Measurements from ENCODE around the gene SLC7A9.

Gene SLC7A9

DNA sequence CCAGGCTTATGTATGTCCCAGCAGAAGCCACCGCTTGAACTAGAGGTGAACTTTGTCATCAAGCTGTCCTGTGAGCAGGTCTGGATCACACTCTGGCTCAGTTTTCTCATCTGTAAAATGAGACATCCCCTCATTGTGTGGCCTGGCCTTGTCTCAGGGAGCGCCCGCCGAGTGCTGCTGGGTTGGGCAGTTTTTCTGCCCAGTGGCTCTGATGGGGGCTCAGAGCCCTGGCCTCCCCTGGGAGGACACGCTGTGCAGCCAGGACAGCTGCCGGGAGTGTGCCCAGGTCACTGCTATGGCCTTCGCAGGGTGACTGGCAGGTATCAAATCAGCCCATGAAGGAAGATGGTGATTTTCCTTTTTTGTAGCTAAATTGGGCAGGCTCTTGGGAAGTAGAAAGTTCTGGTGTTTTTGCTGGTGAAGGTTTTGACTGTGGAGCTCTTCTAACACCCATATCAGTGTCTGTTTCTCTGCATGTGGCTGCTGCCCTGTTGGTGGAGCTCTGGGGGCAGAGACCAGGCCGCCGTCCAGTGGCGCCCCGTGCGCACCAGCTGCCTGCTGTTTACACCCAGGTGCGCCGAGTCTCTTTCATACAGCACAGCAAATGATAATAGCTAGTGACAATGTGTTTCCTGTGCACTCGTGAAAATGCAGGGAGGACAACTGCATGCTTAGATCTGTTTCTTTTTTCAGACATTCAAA lies 40.8 kb downstream of the SLC7A9 start:
- no peak for DNase-seq (ENCODE audit: low read depth in 4 of 4, low spot score in 1 of 4)

- no peak for DNase-seq (ENCODE audit: low read depth in 4 of 4, low spot score in 1 of 4)
Observed at GRCh38 chr19:32828139-32828538, 41.4 kb downstream of the SLC7A9 start.

DNA sequence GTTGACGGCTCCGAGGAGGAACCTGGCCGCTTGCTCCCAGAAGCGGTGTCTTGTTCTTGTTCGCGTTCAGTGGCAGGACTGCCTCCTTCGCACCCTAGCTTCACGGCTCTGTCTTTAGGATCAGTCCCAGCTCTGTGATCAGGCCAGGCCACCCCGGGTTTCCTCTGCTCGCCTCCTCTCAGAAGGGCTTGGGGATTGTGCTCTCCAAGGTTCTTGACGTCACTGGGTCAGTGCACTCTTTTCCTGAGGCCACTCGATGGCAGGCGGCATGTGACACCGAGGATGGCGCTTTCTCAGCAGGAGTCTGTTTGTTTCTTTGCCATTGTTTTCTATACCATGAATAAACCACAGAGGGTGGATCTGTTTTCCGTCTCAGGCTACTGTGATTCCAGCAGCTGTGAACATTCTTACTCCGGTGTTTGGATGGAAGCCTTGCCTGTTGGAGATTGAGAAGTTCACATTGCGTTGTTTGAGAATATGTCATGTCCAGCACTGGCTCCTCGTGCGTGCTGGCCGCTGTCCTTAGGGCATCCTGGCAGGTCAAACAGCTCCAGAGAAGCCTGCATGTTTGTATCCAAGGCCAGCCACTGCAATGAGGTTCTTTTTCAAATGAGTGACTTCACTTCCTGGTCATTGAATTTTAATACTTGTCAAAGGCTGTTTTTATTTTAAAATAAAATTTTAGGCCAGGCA lies 44.5 kb downstream of the SLC7A9 start:
- no peak for DNase-seq (ENCODE audit: low read depth in 4 of 4, low spot score in 1 of 4)

DNA sequence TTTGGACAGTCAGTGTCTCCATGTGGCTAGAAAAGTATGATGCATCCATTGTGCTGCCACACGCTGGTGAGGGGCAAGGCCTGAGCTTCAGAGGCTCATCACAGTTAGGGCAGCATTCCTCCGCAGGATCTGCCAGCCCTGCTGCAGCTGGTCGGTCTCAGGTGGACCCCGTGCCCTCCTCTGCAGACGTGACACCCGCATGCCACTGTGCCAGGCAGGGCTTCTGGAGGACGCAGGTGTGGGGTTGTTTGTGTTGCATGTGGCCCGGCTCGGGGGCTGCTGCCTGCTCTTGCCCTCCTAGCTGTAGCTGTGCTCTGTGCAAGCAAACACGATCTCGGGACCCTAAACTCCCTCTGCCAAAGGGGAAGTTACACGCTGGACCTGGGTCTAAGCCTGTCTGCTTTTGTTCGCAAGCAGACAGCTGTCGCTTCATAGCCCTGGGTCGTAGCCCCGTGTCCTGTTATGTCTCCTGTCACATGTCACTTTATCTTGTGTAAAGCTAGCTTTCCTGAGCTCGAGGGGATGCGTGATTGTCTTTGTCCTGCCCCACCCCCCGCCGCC lies 45.3 kb downstream of the SLC7A9 start:
- no peak for DNase-seq (ENCODE audit: low read depth in 4 of 4, low spot score in 1 of 4)

DNA sequence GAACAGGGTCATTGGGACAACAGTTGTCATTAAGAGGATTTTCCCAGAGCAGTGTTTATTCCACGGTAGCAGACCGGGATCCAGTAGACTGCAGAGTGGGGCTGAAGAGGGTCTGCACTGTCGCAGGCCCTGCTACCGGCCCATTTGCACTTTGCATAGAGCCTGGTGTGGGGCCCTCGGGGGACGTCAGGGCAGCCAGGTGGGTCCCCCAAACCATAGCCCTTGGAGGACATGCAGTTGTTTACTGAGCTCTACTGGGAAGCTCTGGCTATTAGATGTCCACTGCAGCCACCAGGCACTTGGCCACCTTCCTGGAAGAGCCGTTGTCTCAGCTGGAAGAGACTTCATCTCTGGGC lies 45.8 kb downstream of the SLC7A9 start:
- no peak for DNase-seq (ENCODE audit: low read depth in 4 of 4, low spot score in 1 of 4)

DNA sequence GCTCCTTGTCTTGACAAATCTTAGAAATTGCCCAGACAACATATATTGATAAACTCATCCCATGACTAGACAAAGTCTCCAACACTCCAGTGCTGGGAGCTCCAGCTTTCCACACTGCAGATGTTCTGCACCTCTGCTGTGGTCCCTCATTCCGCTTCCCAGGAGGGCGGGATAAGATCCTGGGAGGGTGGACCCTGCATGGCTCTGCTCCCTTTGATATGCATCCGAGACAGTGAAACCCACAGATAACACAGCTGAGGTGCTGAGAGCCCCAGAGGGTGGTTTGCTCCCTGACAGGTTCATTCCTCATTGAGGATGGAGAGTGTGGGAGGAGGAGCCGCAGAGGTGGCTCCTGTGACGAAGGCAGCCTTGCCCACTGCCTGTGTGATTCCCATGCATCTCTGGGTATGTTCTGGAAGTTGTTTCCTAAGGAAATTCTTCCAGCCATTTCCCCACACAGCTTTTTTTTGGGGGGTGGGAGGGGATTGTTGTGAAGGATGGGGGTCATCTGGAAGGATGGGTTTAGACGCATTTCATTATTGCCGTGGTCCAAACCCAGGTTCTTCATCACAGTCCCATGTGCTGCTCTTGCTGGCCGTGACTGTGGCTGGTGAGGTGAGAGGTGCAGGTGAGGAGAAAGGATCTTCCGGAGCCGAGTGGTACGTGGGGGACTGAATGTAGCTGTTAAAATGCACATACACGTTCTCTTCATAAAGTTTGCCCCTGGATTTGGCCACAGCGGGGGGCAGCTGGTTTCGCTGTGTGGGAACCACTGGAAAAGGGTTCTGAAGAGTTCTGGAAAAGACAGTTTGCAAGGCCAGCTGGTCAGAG lies 46.4 kb downstream of the SLC7A9 start:
- no peak for DNase-seq (ENCODE audit: low read depth in 4 of 4, low spot score in 1 of 4)

GRCh38 chr19:32819419-32820400 lies 49.9 kb downstream of the SLC7A9 start:
- no peak for DNase-seq (ENCODE audit: low read depth in 4 of 4, low spot score in 1 of 4)

- no peak for DNase-seq (ENCODE audit: low read depth in 4 of 4, low spot score in 1 of 4)
Observed at GRCh38 chr19:32818536-32818935, 51.0 kb downstream of the SLC7A9 start.

DNA sequence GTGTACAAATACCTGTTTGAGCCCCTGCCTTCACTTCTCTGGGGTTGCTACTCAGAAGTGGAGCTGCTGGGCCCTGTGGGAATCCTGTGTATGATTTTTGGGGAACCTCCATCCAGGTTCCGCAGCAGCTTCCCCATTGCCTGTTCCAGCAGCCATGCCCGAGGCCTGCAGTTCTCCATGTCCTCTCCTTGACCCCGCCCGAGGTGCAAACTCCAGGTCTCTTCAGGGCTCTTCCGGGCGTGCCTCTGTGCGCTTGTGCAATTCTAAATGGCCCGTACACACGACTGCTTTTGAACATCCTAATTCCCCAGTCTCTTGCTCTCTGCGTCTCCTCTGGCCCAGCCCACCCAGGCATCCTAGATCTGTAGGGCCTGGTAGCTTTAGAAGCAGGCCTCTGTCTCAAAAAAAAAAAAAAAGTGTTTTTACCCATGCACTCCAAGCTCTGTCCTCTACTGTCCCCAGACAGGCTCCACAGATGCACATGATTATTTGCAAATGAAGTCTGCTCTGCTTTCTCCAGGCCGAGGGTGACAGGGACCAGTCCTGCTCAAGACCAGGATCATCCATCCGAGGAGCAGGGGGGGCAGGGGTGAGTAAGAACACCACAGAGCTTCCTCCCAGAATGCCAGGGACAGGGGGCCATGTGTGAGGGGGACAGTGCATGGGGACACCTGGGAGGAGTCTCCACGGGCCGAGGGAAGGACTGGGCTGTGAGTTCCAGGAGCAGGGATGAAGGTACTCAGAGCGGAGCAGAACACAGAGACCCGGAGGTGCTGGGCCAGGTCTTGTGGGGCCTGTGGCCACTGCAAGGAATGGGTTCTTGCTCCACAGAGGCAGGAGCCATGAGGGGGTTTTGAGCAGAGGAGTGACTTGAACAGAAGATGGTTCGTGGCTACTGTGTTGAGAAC lies 51.7 kb downstream of the SLC7A9 start:
- no peak for DNase-seq (ENCODE audit: low read depth in 4 of 4, low spot score in 1 of 4)

DNA sequence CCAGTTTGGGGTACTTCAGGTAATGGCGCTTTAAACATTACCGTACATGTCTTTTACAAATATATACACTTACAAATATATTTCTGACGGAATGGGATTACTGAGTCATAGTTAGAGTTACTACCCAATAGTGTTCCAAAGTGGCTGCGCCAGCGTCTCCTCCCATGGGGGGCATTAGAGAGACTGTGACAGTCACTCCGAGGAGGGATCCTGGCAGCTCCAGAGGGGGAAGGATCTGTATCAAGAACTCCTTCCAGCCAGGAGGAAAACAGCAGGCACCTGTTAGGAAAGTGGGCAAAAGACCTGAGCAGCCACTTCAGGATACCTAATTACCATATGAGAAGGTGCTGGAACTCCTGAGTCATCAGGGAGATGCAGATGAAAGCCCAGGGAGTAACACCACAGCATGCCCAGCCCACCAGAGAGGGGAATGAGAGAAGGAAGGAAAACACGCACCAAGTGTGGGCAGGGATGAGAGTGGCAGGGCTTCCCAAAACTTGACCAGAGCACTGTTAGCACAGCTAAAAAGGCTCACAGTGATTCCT lies 52.9 kb downstream of the SLC7A9 start:
- DNase-seq (ENCODE audit: low read depth in 4 of 4, low spot score in 1 of 4), result no peak

- DNase-seq (ENCODE audit: low read depth in 4 of 4, low spot score in 1 of 4), result no peak
Observed at GRCh38 chr19:32814624-32815023, 54.9 kb downstream of the SLC7A9 start.

DNA sequence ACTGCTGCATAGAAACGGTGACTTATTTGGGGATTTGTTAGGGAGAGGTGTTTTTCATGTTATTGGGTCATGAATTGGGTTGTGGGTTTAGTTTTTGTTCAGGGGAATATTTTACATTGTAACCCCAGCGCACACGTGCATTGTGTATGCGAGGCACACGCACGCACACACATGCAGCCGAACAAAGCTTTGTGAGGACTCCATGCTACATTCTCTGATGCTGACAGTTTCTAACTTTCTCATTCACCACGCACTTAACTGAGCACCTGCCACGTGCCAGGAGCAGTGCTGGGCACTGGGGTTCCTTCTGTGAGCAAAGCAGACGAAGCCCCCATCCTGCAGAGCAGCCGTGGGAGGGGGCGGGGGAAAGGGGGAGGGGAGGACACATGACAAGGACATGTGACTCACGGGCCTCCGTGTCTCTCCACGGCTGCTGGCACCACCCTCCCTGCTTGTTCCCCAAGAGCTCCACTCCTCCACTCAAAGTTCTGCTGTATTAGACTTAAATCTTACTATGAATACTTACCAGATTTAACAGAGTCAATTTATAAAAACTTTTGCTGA lies 55.6 kb downstream of the SLC7A9 start:
- DNase-seq (ENCODE audit: low read depth in 4 of 4, low spot score in 1 of 4), result no peak

DNA sequence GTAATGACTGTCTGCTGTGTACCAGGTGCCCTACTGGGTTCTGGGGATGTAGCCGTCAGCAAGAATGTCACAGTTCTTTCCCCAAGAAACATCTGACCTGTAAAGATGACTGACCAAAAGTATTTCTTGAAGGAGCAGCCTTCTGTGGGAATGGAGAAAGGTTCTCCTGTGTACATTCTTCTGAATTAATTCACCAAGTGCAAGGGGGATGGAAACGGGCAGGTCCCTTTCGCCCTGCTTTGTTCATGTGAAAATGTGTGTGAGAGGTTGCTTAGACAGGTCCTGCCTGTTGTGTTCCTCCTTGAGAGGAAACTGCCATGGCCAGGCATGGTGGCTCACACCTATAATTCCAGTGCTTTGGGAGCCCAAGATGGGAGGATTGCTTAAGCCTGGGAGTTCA lies 57.0 kb downstream of the SLC7A9 start:
- DNase-seq (ENCODE audit: low read depth in 4 of 4, low spot score in 1 of 4), result no peak

GRCh38 chr19:32812036-32812435 lies 57.5 kb downstream of the SLC7A9 start:
- DNase-seq (ENCODE audit: low read depth in 4 of 4, low spot score in 1 of 4), result no peak

GRCh38 chr19:32811151-32811550 lies 58.4 kb downstream of the SLC7A9 start:
- DNase-seq (ENCODE audit: low read depth in 4 of 4, low spot score in 1 of 4), result no peak

DNA sequence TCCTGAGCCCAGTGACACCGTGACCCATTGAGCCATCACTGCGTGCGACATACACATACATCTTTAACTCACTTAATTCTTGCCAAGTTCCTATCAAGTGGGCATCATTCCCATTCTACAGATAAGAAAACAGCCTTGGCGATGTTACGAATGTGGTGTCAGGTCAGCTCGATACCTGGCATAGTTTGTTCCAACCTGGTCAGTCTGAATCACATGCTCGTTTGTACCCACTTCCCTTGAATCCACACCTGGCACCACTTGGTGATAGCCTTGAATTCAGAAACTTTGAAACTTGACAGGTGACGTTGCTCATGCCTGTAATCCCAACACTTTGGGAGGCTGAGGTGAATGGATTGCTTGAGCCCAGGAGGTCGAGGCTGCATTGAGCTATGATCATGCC lies 59.1 kb downstream of the SLC7A9 start:
- DNase-seq (ENCODE audit: low read depth in 4 of 4, low spot score in 1 of 4), result no peak

- DNase-seq (ENCODE audit: low read depth in 4 of 4, low spot score in 1 of 4), result no peak
Observed at GRCh38 chr19:32809754-32810153, 59.8 kb downstream of the SLC7A9 start.

DNA sequence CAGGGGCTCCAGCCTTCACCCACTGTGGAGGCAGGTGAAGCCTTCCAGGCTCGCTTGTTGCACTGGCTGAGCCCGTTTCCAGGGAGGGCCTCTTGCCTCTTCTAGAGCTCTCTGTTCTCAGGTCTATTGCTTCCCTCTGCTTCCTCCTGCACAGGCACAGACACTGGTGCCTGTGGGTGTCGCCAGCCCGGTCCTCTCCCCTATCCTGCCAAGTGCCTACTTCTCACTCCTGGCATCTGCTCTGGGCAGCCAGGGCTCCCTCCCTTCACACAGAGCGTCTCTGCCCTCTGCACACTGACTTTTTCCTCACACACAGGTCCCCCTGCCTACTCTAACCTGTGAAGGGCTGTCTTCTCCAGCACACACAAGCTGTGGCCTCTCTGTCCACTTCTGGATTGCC lies 60.3 kb downstream of the SLC7A9 start:
- no peak for DNase-seq (ENCODE audit: low read depth in 4 of 4, low spot score in 1 of 4)

DNA sequence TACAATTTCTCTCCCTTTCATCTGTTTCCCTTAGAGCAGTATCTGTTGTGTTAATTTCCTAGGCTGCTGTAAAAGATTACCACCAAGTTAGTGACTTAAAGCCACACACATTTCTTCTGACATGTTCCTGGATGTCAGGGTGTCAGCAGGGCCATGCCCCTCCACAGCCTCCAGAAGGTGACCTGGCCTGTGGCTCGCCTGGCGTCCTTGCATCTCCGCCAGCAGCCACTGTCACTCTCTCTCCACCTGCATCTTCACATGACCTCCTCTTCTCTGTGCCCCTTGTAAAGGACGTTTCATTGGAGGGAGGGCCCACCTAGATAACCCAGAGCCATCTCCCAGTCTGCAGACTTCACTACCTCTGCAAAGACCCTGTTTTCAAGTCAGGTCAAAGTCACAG lies 61.3 kb downstream of the SLC7A9 start:
- DNase-seq (ENCODE audit: low read depth in 4 of 4, low spot score in 1 of 4), result no peak

Data from stimulated activated CD4-positive, alpha-beta T cell treated with anti-CD3 and anti-CD28 coated beads, Interleukin-1b, Interleukin-23, amount 100 ng/mL, for 24 hours (primary cell).